ENCODE measurements around the gene BCKDHA. TPM values are rescaled to one million over a fixed set of nuclear protein-coding genes. Genes with fewer than 3 reads are reported as not detected.

BCKDHA gene
- total RNA-seq, 1 experiment from 2014 or later = 33.6 TPM

DNA sequence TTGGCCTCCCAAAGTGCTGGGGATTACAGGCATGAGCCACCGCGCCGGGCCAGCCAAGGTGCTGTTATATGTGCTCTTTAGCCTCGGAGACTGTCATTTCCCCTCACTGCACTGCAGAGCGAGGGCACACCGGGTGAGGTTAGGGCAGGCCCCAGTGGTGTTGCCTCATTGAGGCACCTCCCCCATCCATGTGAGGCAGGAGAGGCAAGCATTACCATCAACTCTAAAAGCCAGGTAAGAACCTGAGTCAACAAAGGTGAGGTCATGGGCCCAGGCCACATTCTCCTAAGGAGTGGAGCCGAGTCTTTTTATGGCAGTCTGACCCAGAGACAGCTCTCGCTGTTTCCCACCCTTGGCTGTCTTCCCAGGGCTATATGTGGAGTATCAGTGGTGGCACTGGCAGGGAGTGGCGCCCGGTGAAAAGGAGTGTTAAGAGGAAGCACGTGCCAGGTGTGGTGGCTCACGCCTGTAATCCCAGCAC is 18.6 kb downstream of the BCKDHA start:
- TF ChIP-seq, protein P1, sequence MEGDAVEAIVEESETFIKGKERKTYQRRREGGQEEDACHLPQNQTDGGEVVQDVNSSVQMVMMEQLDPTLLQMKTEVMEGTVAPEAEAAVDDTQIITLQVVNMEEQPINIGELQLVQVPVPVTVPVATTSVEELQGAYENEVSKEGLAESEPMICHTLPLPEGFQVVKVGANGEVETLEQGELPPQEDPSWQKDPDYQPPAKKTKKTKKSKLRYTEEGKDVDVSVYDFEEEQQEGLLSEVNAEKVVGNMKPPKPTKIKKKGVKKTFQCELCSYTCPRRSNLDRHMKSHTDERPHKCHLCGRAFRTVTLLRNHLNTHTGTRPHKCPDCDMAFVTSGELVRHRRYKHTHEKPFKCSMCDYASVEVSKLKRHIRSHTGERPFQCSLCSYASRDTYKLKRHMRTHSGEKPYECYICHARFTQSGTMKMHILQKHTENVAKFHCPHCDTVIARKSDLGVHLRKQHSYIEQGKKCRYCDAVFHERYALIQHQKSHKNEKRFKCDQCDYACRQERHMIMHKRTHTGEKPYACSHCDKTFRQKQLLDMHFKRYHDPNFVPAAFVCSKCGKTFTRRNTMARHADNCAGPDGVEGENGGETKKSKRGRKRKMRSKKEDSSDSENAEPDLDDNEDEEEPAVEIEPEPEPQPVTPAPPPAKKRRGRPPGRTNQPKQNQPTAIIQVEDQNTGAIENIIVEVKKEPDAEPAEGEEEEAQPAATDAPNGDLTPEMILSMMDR (IDR thresholded peaks at IDR 0.05; ENCODE audit: unreplicated experiment) = no peak
- ChIA-PET POLR2A (interaction anchor here (1.0 kb wide), 1 partner anchor 23 kb away, joined by 3 read pairs; no protein-coding TSS in a partner anchor), CTCF (interaction anchor here (0.6 to 1.3 kb wide), 3 partner anchors 49 to 767 kb away, joined by 3 to 5 read pairs (median 5); no protein-coding TSS in a partner anchor)
- H3K9me3 Mint-ChIP-seq (ENCODE audit: unreplicated experiment) = no peaks in the 10 kb centered on the region
- H3K27ac Mint-ChIP-seq (ENCODE audit: low read depth, unreplicated experiment) = no peak overlapping the region
- H3K4me3 Mint-ChIP-seq (ENCODE audit: unreplicated experiment) = no peak overlapping the region
- intact Hi-C loops (cut with micrococcal nuclease) = no loop called here
- H3K36me3 Mint-ChIP-seq (ENCODE audit: insufficient read depth, unreplicated experiment) = peaks cover 77% of the 10 kb centered on the region
- no peaks in the 10 kb centered on the region for H3K27me3 Mint-ChIP-seq (ENCODE audit: insufficient read depth, unreplicated experiment)
- BruUV-seq (replicated peaks) = no TSS peak
- DNase-seq (ENCODE audit: unreplicated experiment) = no peak
- H3K4me1 Mint-ChIP-seq (ENCODE audit: insufficient read depth, unreplicated experiment) = peaks cover 6% of the 10 kb centered on the region

DNA sequence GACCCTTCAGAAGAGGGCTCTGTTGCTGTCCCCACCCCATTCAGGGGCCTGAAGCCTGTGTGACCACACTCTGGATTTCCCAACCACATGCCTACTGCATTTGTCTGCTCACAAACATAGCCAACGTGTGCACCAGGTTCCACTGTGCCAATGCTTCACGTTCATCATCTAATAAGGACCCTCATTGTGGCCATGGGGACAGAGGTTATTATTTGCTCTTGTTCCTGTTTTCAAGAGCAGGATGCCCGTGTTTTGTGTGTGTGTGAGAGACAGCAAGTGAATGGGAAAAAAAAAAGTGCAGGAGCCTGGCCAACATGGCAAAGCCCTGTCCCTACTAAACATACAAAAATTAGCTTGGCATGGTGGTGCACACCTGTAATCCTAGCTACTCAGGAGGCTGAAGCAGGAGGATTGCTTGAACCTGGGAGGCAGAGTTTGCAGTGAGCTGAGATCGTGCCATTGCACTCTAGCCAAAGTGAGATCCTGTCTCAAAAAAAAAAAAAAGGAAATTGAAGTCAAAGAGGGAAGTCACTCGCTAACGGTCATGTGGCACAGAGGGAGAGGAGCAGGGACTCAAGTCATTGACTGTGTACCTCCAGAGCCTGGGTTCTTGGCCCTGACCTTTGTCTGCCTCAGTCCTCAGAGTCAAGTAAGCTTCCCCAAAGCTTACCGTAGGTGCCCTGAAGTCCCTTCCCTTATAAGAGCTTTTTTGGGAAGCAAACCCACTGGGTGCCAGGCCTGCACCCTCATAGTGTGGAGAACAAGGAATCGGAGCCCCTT is 22.7 kb downstream of the BCKDHA start:
- H3K27me3 Mint-ChIP-seq (ENCODE audit: insufficient read depth, unreplicated experiment) = no peaks in the 10 kb centered on the region
- no peak overlapping the region for H3K27ac Mint-ChIP-seq (ENCODE audit: low read depth, unreplicated experiment)
- CTCF ChIA-PET = interaction anchor here (0.7 to 1.6 kb wide), 4 partner anchors 8 to 151 kb away, joined by 3 to 5 read pairs (median 4); no protein-coding TSS in a partner anchor
- no peaks in the 10 kb centered on the region for H3K9me3 Mint-ChIP-seq (ENCODE audit: unreplicated experiment)
- H3K4me3 Mint-ChIP-seq (ENCODE audit: unreplicated experiment) = no peak overlapping the region
- TF ChIP-seq, protein P1 (IDR thresholded peaks at IDR 0.05; ENCODE audit: unreplicated experiment) = no peak
- no peaks in the 10 kb centered on the region for H3K4me1 Mint-ChIP-seq (ENCODE audit: insufficient read depth, unreplicated experiment)
- intact Hi-C loops (cut with micrococcal nuclease) = no loop called here
- no TSS peak for BruUV-seq (replicated peaks)
- DNase-seq (ENCODE audit: unreplicated experiment) = no peak
- POLR2A ChIA-PET = interaction anchor here (0.8 to 1.0 kb wide), 2 partner anchors 11 to 56 kb away, joined by 3 to 4 read pairs; partner anchors contain the start of gene B9D2
- H3K36me3 Mint-ChIP-seq (ENCODE audit: insufficient read depth, unreplicated experiment) = peaks cover 74% of the 10 kb centered on the region

DNA sequence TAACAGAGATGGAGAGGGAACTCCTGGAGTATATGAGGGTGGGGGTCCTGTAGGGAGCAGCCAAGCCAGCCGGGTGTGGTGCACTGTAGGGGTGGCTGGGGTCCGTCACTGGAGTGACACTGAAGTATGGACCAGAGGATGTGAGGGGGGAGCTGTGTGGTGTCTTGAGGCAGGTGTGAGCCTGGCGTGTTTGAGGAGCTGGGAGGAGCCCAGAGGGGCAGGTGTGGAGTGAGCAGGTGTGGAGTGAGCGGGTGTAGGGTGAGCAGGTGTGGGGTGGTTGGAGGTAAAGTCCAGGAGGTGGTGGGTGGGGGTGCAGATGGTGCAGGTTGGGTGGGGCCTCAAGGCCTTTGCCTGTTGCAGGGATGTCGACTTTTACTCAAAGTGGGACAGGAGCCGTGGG is 23.7 kb downstream of the BCKDHA start:
- Mint-ChIP-seq H3K27me3 (ENCODE audit: insufficient read depth, unreplicated experiment) (no peaks in the 10 kb centered on the region), H3K4me1 (ENCODE audit: insufficient read depth, unreplicated experiment) (no peaks in the 10 kb centered on the region), H3K27ac (ENCODE audit: low read depth, unreplicated experiment) (no peak overlapping the region), H3K36me3 (ENCODE audit: insufficient read depth, unreplicated experiment) (peaks cover 69% of the 10 kb centered on the region), H3K9me3 (ENCODE audit: unreplicated experiment) (no peaks in the 10 kb centered on the region), H3K4me3 (ENCODE audit: unreplicated experiment) (no peak overlapping the region)
- no peak for DNase-seq (ENCODE audit: unreplicated experiment)
- ChIA-PET CTCF (interaction anchor here (1.6 kb wide), 1 partner anchor 10 kb away, joined by 5 read pairs; no protein-coding TSS in a partner anchor), POLR2A (interaction anchor here (0.8 kb wide), 1 partner anchor 57 kb away, joined by 4 read pairs; the partner anchor contains the start of gene B9D2)
- intact Hi-C loops (cut with micrococcal nuclease) = no loop called here
- TF ChIP-seq, protein P1 (IDR thresholded peaks at IDR 0.05; ENCODE audit: unreplicated experiment) = no peak
- BruUV-seq (replicated peaks) = no TSS peak

DNA sequence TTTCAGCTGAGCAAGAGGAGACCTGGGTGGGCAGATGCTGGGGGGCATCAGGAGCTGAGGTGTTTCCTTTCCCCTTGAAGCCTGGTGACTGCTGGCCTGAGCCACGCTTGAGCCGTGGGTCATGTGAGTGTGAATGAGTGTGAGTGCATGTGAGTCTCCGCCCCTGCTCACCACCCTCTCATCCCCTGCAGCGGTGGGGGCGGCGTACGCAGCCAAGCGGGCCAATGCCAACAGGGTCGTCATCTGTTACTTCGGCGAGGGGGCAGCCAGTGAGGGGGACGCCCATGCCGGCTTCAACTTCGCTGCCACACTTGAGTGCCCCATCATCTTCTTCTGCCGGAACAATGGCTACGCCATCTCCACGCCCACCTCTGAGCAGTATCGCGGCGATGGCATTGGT is 24.4 kb downstream of the BCKDHA start:
- intact Hi-C loops (cut with micrococcal nuclease) = no loop called here
- Mint-ChIP-seq H3K36me3 (ENCODE audit: insufficient read depth, unreplicated experiment) (peaks cover 68% of the 10 kb centered on the region), H3K27ac (ENCODE audit: low read depth, unreplicated experiment) (no peak overlapping the region), H3K4me1 (ENCODE audit: insufficient read depth, unreplicated experiment) (peaks cover 4% of the 10 kb centered on the region), H3K27me3 (ENCODE audit: insufficient read depth, unreplicated experiment) (no peaks in the 10 kb centered on the region), H3K9me3 (ENCODE audit: unreplicated experiment) (no peaks in the 10 kb centered on the region), H3K4me3 (ENCODE audit: unreplicated experiment) (no peak overlapping the region)
- no TSS peak for BruUV-seq (replicated peaks)
- POLR2A ChIA-PET = no interaction called here
- CTCF ChIA-PET = no interaction called here
- TF ChIP-seq, protein P1 (IDR thresholded peaks at IDR 0.05; ENCODE audit: unreplicated experiment) = no peak
- DNase-seq (ENCODE audit: unreplicated experiment) = no peak
